Measurements from ENCODE around the gene TOLLIP. TPM values are rescaled to one million over a fixed set of nuclear protein-coding genes. Genes with fewer than 3 reads are reported as not detected.

TOLLIP gene
- total RNA-seq, 1 experiment from 2014 or later, result 32.3 TPM

GRCh38 chr11:1231396-1232020, 77.9 kb downstream of the TOLLIP start:
- no peak overlapping the region for H2AFZ ChIP-seq (ENCODE audit: low read length)
- no peak overlapping the region for H2BK20ac ChIP-seq (ENCODE audit: low read depth, low read length, poor library complexity, severe bottlenecking)
- Mint-ChIP-seq H3K4me1 (peaks cover 0 to 2% of the 10 kb centered on the region in 2 experiments; a peak in 2 of 4 replicates), H3K9me3 (no peaks in the 10 kb centered on the region), H3K4me3 (no peak overlapping the region), H3K27me3 (ENCODE audit: low read depth) (no peaks in the 10 kb centered on the region), H3K27ac (no peak overlapping the region), H3K36me3 (ENCODE audit: insufficient read depth in 1 of 3, low read depth in 3 of 3) (no peaks in the 10 kb centered on the region)
- H3K9ac ChIP-seq (ENCODE audit: extremely low read depth, insufficient read length, low read length), result no peak overlapping the region
- H3K23ac ChIP-seq (ENCODE audit: insufficient read length, low read depth, low read length), result no peak overlapping the region
- H3T11ph ChIP-seq (ENCODE audit: low read length), result no peak overlapping the region
- no peaks in the 10 kb centered on the region for H3K4me1 ChIP-seq (ENCODE audit: insufficient read depth, low read length)
- no peak overlapping the region for H3K56ac ChIP-seq (ENCODE audit: insufficient read length, low read depth, low read length)
- H3K4me2 ChIP-seq (ENCODE audit: insufficient read depth, insufficient read length, low read length), result no peak overlapping the region
- H2BK5ac ChIP-seq (ENCODE audit: insufficient read length, low read length), result no peak overlapping the region
- H2BK120ac ChIP-seq (ENCODE audit: low read depth, low read length, poor library complexity, severe bottlenecking), result no peak overlapping the region
- H2AK5ac ChIP-seq (ENCODE audit: insufficient read length, low read length), result no peak overlapping the region
- no peak overlapping the region; the same call in 1 of the 2 replicates for H3K14ac ChIP-seq (ENCODE audit: insufficient read depth, low read length)
- H3K23me2 ChIP-seq (ENCODE audit: insufficient read length, low read depth, low read length, poor library complexity, severe bottlenecking), result no peaks in the 10 kb centered on the region
- no peak overlapping the region for H3K4ac ChIP-seq (ENCODE audit: low read depth, low read length)
- no peaks in the 10 kb centered on the region for H3K9me3 ChIP-seq (ENCODE audit: control insufficient read depth, low read depth, low read length)
- H2BK12ac ChIP-seq (ENCODE audit: insufficient read length, low read depth, low read length), result no peak overlapping the region
- H4K20me1 ChIP-seq (ENCODE audit: control insufficient read depth, insufficient read depth, insufficient read length), result no peaks in the 10 kb centered on the region
- H3K27ac ChIP-seq (ENCODE audit: insufficient read length, low read depth, low read length), result no peak overlapping the region
- H4K5ac ChIP-seq (ENCODE audit: insufficient read length, low read depth, low read length), result no peak overlapping the region
- DNase-seq, result peak; percentile 24
- H3K79me1 ChIP-seq (ENCODE audit: insufficient read depth, low read depth, low read length, poor library complexity, severe bottlenecking), result no peaks in the 10 kb centered on the region
- H3K18ac ChIP-seq (ENCODE audit: insufficient read length, low read depth, low read length), result no peak overlapping the region
- H2BK15ac ChIP-seq (ENCODE audit: low read depth, low read length), result no peak overlapping the region
- no peak for TF ChIP-seq CTCF (conservative IDR thresholded peaks at IDR 0.05)
- H3K27me3 ChIP-seq (ENCODE audit: insufficient read depth, low read length), result no peaks in the 10 kb centered on the region
- no CpG with 5 or more reads among the region's 22 CpGs for WGBS (ENCODE audit: extremely low coverage, insufficient read length, low lambda C conversion rate)
- no peak overlapping the region for H4K8ac ChIP-seq (replicated peaks; ENCODE audit: insufficient read length, low read depth, low read length)
- no peak overlapping the region for H4K91ac ChIP-seq (ENCODE audit: insufficient read length, low read depth, low read length)
- H3K79me2 ChIP-seq (ENCODE audit: insufficient read depth, low read length), result no peaks in the 10 kb centered on the region

All from H9 (cell line).